ENCODE measurements around the gene TGFBI. TPM values are rescaled to one million over a fixed set of nuclear protein-coding genes. Genes with fewer than 3 reads are reported as not detected.
A peak's percentile ranks its signal among the peaks of the same experiment; 100 is the strongest.

Gene TGFBI
- total RNA-seq, 6 donors from 2014 or later, result 51.0 to 189 (median 126) TPM

GRCh38 chr5:135995976-135996375 is 32.8 kb upstream of the TGFBI start:
- no peak overlapping the region for H3K27ac ChIP-seq
- H3K4me3 ChIP-seq, result no peak overlapping the region
- no peaks in the 10 kb centered on the region for H3K27me3 ChIP-seq
- H3K4me1 ChIP-seq, result peaks cover 0 to 4% (median 2%) of the 10 kb centered on the region in 4 donors
- 92% methylated on average over 3 of the region's 3 CpGs for WGBS, 2 donors
- TF ChIP-seq POLR2A (IDR thresholded peaks at IDR 0.05) (no peak), EP300 (IDR thresholded peaks at IDR 0.05) (no peak), CTCF (IDR thresholded peaks at IDR 0.05) (no peak), POLR2AphosphoS5 (IDR thresholded peaks at IDR 0.05) (no peak)
- H3K36me3 ChIP-seq, result no peaks in the 10 kb centered on the region
- no peaks in the 10 kb centered on the region for H3K9me3 ChIP-seq
- ATAC-seq (ENCODE audit: low FRiP score in 2 of 2) (no peak), DNase-seq (no peak)

- Histone ChIP-seq H3K4me3 (no peak overlapping the region), H3K36me3 (no peaks in the 10 kb centered on the region), H3K4me1 (peaks cover 0 to 4% (median 2%) of the 10 kb centered on the region in 4 donors), H3K9me3 (no peaks in the 10 kb centered on the region), H3K27me3 (no peaks in the 10 kb centered on the region), H3K27ac (no peak overlapping the region)
- TF ChIP-seq CTCF (IDR thresholded peaks at IDR 0.05), result no peak
- TF ChIP-seq EP300 (IDR thresholded peaks at IDR 0.05), result no peak
- DNase-seq (no peak), ATAC-seq (ENCODE audit: low FRiP score in 2 of 2) (no peak)
- WGBS, 2 donors, result 85 to 93% methylated on average over 2 of the region's 2 CpGs
These were observed 32.2 kb upstream of the TGFBI start for GRCh38 chr5:135996611-135997010.

GRCh38 chr5:135997673-135998335 is 31.0 kb upstream of the TGFBI start:
- Histone ChIP-seq H3K4me3 (no peak overlapping the region), H3K9me3 (no peaks in the 10 kb centered on the region), H3K27ac (no peak overlapping the region), H3K4me1 (peaks cover 0 to 4% (median 2%) of the 10 kb centered on the region in 4 donors), H3K36me3 (no peaks in the 10 kb centered on the region), H3K27me3 (no peaks in the 10 kb centered on the region)
- DNase-seq (no peak), ATAC-seq (ENCODE audit: low FRiP score in 2 of 2) (no peak)
- no peak for TF ChIP-seq POLR2A (IDR thresholded peaks at IDR 0.05)
- 83 to 85% methylated on average over 8 of the region's 8 CpGs for WGBS, 2 donors

- Histone ChIP-seq H3K36me3 (no peaks in the 10 kb centered on the region), H3K4me3 (no peak overlapping the region), H3K27me3 (no peaks in the 10 kb centered on the region), H3K27ac (peak overlapping the region in 3 of 4 donors; percentile 20 to 35 (median 28)), H3K4me1 (peaks cover 0 to 4% (median 2%) of the 10 kb centered on the region in 4 donors), H3K9me3 (no peaks in the 10 kb centered on the region)
- WGBS, 2 donors, result 79 to 82% methylated on average over 6 of the region's 6 CpGs
- TF ChIP-seq POLR2AphosphoS5 (IDR thresholded peaks at IDR 0.05) (no peak), POLR2A (IDR thresholded peaks at IDR 0.05) (no peak), CTCF (IDR thresholded peaks at IDR 0.05) (no peak), EP300 (IDR thresholded peaks at IDR 0.05) (no peak)
- no peak for ATAC-seq (ENCODE audit: low FRiP score in 2 of 2)
- no peak for DNase-seq
These were observed 29.9 kb upstream of the TGFBI start for GRCh38 chr5:135998889-135999288.

- 61 to 76% methylated on average over 8 of the region's 8 CpGs for WGBS, 2 donors
- H3K27ac ChIP-seq, result peak overlapping the region in 3 of 4 donors; percentile 20 to 35 (median 28)
- TF ChIP-seq EP300 (IDR thresholded peaks at IDR 0.05) (no peak), POLR2AphosphoS5 (IDR thresholded peaks at IDR 0.05) (peak in 1 of 2 donors; percentile 17)
- no peak overlapping the region for H3K4me3 ChIP-seq
- ATAC-seq (ENCODE audit: low FRiP score in 2 of 2), result peak; percentile 60 to 83
- H3K4me1 ChIP-seq, result peaks cover 0 to 4% (median 2%) of the 10 kb centered on the region in 4 donors
- no peaks in the 10 kb centered on the region for H3K9me3 ChIP-seq
- no peaks in the 10 kb centered on the region for H3K27me3 ChIP-seq
- peak in 1 of 2 donors; percentile 28 for DNase-seq
- H3K36me3 ChIP-seq, result no peaks in the 10 kb centered on the region
These were observed 29.2 kb upstream of the TGFBI start for GRCh38 chr5:135999406-136000139.

Measured in upper lobe of left lung (tissue), 6 donors.